MM.1S (cell line): ENCODE data around the gene PALS2.

Source experiments
- DNase-seq: peaks from one replicate; pipeline ENCODE4 v3.0.0-alpha.2; 2015
- H2AFZ ChIP-seq: fragments of 300-600 bp; sonication (generic); 2 replicates; pipeline ENCODE4 v1.6.0; 2016; ENCODE audit warnings: antibody characterized with exemption, low read length
- H3F3A ChIP-seq: fragments of 300-600 bp; sonication (generic); 2 replicates; pipeline ENCODE4 v1.6.1; 2016; ENCODE audit warnings: mild to moderate bottlenecking, antibody characterized with exemption, low read length, moderate library complexity, mixed read lengths; ENCODE audit not compliant: insufficient read depth
- H3K27ac ChIP-seq: fragments of 300-600 bp; sonication (generic); 2 replicates; pipeline ENCODE4 v1.5.1; 2016; ENCODE audit warnings: mild to moderate bottlenecking, low read length
- H3K27me3 ChIP-seq: fragments of 300-600 bp; sonication (generic); replicated peaks from 2 replicates; pipeline ENCODE4 v1.6.0; 2016; ENCODE audit warnings: low read length; ENCODE audit not compliant: insufficient read depth
- H3K36me3 ChIP-seq: fragments of 300-600 bp; sonication (generic); replicated peaks from 2 replicates; pipeline ENCODE4 v1.6.1; 2016; ENCODE audit warnings: mild to moderate bottlenecking, low read length, mixed read lengths; ENCODE audit not compliant: insufficient read depth
- H3K4me1 ChIP-seq: fragments of 300-600 bp; sonication (generic); 2 replicates; pipeline ENCODE4 v1.6.1; 2016; ENCODE audit warnings: low read length, mixed read lengths
- H3K4me2 ChIP-seq: fragments of 300-600 bp; sonication (generic); 2 replicates; pipeline ENCODE4 v1.6.0; 2016; ENCODE audit warnings: low read depth, low read length
- H3K4me3 ChIP-seq: fragments of 300-600 bp; sonication (generic); 2 replicates; pipeline ENCODE4 v1.5.1; 2016; ENCODE audit warnings: low read length, mixed read lengths
- H3K79me2 ChIP-seq: fragments of 300-600 bp; sonication (generic); 2 replicates; pipeline ENCODE4 v1.6.1; 2016; ENCODE audit warnings: mixed run types, low read length, mixed read lengths
- H3K9ac ChIP-seq: fragments of 300-600 bp; sonication (generic); 2 replicates; pipeline ENCODE4 v1.6.1; 2016; ENCODE audit warnings: low read length, mixed read lengths
- H3K9me2 ChIP-seq: fragments of 300-600 bp; sonication (generic); replicated peaks from 2 replicates; pipeline ENCODE4 v1.6.1; 2016; ENCODE audit warnings: mild to moderate bottlenecking, low read length, mixed read lengths; ENCODE audit not compliant: insufficient read depth
- H3K9me3 ChIP-seq: fragments of 300-600 bp; sonication (generic); replicated peaks from 2 replicates; pipeline ENCODE4 v1.6.1; 2016; ENCODE audit warnings: mild to moderate bottlenecking, low read length, mixed read lengths; ENCODE audit not compliant: insufficient read depth
- H4K20me1 ChIP-seq: fragments of 300-600 bp; sonication (generic); 2 replicates; pipeline ENCODE4 v1.6.1; 2016; ENCODE audit warnings: mild to moderate bottlenecking, low read length, moderate library complexity, mixed read lengths; ENCODE audit not compliant: insufficient read depth
- EZH2 ChIP-seq: fragments of 300-600 bp; sonication (generic); optimal IDR thresholded peaks from 2 replicates; pipeline ENCODE3; 2017; ENCODE audit warnings: low read depth, mild to moderate bottlenecking, antibody characterized with exemption, low read length, mixed read lengths
- EZH2phosphoT487 ChIP-seq: fragments of 300-600 bp; sonication (generic); IDR thresholded peaks from 2 replicates; pipeline ENCODE4 v1.6.1; 2018; ENCODE audit warnings: antibody characterized with exemption, low read length
- TF ChIP-seq, protein P1 (sequence below): fragments of 300-600 bp; sonication (generic); IDR thresholded peaks from 2 replicates; pipeline ENCODE4 v1.5.1; 2016; ENCODE audit warnings: antibody characterized with exemption, low read length, mixed read lengths

PALS2 gene

GRCh38 chr7:24608504-24608903 lies 35.3 kb downstream of the PALS2 start:
- Histone ChIP-seq H3K27ac (no peak overlapping the region), H3K4me1 (peaks cover 8% of the 10 kb centered on the region), H3F3A (no peaks in the 10 kb centered on the region), H3K4me3 (no peak overlapping the region), H3K9me3 (no peaks in the 10 kb centered on the region), H3K27me3 (no peaks in the 10 kb centered on the region), H4K20me1 (no peaks in the 10 kb centered on the region), H3K79me2 (peaks cover 58% of the 10 kb centered on the region), H3K4me2 (no peak overlapping the region), H2AFZ (no peak overlapping the region), H3K9ac (no peak overlapping the region), H3K36me3 (no peaks in the 10 kb centered on the region), H3K9me2 (no peaks in the 10 kb centered on the region)
- TF ChIP-seq EZH2phosphoT487 (no peak), EZH2 (no peak)
- TF ChIP-seq, protein P1, sequence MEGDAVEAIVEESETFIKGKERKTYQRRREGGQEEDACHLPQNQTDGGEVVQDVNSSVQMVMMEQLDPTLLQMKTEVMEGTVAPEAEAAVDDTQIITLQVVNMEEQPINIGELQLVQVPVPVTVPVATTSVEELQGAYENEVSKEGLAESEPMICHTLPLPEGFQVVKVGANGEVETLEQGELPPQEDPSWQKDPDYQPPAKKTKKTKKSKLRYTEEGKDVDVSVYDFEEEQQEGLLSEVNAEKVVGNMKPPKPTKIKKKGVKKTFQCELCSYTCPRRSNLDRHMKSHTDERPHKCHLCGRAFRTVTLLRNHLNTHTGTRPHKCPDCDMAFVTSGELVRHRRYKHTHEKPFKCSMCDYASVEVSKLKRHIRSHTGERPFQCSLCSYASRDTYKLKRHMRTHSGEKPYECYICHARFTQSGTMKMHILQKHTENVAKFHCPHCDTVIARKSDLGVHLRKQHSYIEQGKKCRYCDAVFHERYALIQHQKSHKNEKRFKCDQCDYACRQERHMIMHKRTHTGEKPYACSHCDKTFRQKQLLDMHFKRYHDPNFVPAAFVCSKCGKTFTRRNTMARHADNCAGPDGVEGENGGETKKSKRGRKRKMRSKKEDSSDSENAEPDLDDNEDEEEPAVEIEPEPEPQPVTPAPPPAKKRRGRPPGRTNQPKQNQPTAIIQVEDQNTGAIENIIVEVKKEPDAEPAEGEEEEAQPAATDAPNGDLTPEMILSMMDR: no peak
- no peak for DNase-seq

DNA sequence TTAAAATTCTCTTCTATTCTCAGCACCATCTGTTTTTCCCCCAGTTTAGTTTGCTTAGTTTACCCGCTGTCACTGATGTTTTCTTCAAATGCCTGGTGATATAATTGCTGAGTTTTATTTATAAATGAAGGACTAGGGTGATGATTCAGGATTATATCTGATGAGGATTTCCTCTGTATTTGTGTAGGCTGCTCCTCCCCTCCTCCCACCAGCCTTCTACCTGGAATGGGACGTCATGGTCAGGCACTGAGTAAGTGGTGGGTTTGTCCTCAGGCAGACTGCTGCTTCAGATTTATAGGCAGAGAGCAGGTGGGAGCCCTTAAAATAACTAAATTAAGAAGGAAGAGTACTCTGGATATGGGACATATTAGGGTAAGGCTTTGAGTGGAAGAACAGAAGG lies 35.8 kb downstream of the PALS2 start:
- H4K20me1 ChIP-seq: no peaks in the 10 kb centered on the region
- no peak overlapping the region for H3K4me2 ChIP-seq
- no peak overlapping the region for H3K9ac ChIP-seq
- H3F3A ChIP-seq: no peaks in the 10 kb centered on the region
- H3K4me3 ChIP-seq: no peak overlapping the region
- H3K79me2 ChIP-seq: peaks cover 63% of the 10 kb centered on the region
- no peaks in the 10 kb centered on the region for H3K9me2 ChIP-seq
- TF ChIP-seq EZH2phosphoT487: no peak
- TF ChIP-seq EZH2: no peak
- TF ChIP-seq, protein P1: no peak
- no peaks in the 10 kb centered on the region for H3K36me3 ChIP-seq
- no peak overlapping the region for H2AFZ ChIP-seq
- peaks cover 8% of the 10 kb centered on the region for H3K4me1 ChIP-seq
- no peaks in the 10 kb centered on the region for H3K27me3 ChIP-seq
- H3K27ac ChIP-seq: no peak overlapping the region
- DNase-seq: no peak
- H3K9me3 ChIP-seq: no peaks in the 10 kb centered on the region

GRCh38 chr7:24609570-24609969 lies 36.3 kb downstream of the PALS2 start:
- peaks cover 66% of the 10 kb centered on the region for H3K79me2 ChIP-seq
- H3F3A ChIP-seq: no peaks in the 10 kb centered on the region
- no peak for DNase-seq
- H3K9me2 ChIP-seq: no peaks in the 10 kb centered on the region
- no peak overlapping the region for H3K9ac ChIP-seq
- no peak overlapping the region for H3K27ac ChIP-seq
- H3K9me3 ChIP-seq: no peaks in the 10 kb centered on the region
- H3K4me2 ChIP-seq: no peak overlapping the region
- H3K36me3 ChIP-seq: no peaks in the 10 kb centered on the region
- no peaks in the 10 kb centered on the region for H3K27me3 ChIP-seq
- TF ChIP-seq, protein P1: no peak
- TF ChIP-seq EZH2phosphoT487 (no peak), EZH2 (no peak)
- no peak overlapping the region for H3K4me3 ChIP-seq
- H3K4me1 ChIP-seq: peaks cover 8% of the 10 kb centered on the region
- H2AFZ ChIP-seq: no peak overlapping the region
- H4K20me1 ChIP-seq: no peaks in the 10 kb centered on the region
